Stimulated activated CD4-positive, alpha-beta T cell treated with anti-CD3 and anti-CD28 coated beads, TNF-alpha, amount 100 ng/mL, for 1 hour (primary cell): ENCODE results near the gene PNMA3.
"Not testable (repeated sequence)": the region's sequence is repeated elsewhere in the genome, so short reads cannot be mapped to it uniquely, and the experiment has no call there.

Experiments
- DNase-seq, 3 donors: peaks; one replicate each; pipeline ENCODE4 v3.0.0-alpha.2; 2020; ENCODE audit warnings: low read depth in 3 of 3, low spot score in 1 of 3

Gene PNMA3, protein sequence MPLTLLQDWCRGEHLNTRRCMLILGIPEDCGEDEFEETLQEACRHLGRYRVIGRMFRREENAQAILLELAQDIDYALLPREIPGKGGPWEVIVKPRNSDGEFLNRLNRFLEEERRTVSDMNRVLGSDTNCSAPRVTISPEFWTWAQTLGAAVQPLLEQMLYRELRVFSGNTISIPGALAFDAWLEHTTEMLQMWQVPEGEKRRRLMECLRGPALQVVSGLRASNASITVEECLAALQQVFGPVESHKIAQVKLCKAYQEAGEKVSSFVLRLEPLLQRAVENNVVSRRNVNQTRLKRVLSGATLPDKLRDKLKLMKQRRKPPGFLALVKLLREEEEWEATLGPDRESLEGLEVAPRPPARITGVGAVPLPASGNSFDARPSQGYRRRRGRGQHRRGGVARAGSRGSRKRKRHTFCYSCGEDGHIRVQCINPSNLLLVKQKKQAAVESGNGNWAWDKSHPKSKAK

GRCh38 chrX:153055871-153056749 lies at the start of gene PNMA3:
Gene PNMA3, plus strand, starts transcription at chrX:153056470. Its CDS starts 586 bp downstream, at chrX:153057056.
- DNase-seq = no peak

GRCh38 chrX:153017174-153017573 lies 39.1 kb upstream of the PNMA3 start:
- not testable (repeated sequence) for DNase-seq

GRCh38 chrX:153019166-153019565 lies 37.1 kb upstream of the PNMA3 start:
- no peak for DNase-seq

- DNase-seq = not testable (repeated sequence)
Observed at GRCh38 chrX:153026501-153026900, 29.8 kb upstream of the PNMA3 start.

- DNase-seq = not testable (repeated sequence)
Observed at GRCh38 chrX:153028487-153028886, 27.8 kb upstream of the PNMA3 start.

GRCh38 chrX:153029162-153029561 lies 27.1 kb upstream of the PNMA3 start:
- no peak for DNase-seq

- DNase-seq = no peak
Observed at GRCh38 chrX:153029875-153030274, 26.4 kb upstream of the PNMA3 start.

- no peak for DNase-seq
Observed at GRCh38 chrX:153030801-153031200, 25.5 kb upstream of the PNMA3 start.

DNA sequence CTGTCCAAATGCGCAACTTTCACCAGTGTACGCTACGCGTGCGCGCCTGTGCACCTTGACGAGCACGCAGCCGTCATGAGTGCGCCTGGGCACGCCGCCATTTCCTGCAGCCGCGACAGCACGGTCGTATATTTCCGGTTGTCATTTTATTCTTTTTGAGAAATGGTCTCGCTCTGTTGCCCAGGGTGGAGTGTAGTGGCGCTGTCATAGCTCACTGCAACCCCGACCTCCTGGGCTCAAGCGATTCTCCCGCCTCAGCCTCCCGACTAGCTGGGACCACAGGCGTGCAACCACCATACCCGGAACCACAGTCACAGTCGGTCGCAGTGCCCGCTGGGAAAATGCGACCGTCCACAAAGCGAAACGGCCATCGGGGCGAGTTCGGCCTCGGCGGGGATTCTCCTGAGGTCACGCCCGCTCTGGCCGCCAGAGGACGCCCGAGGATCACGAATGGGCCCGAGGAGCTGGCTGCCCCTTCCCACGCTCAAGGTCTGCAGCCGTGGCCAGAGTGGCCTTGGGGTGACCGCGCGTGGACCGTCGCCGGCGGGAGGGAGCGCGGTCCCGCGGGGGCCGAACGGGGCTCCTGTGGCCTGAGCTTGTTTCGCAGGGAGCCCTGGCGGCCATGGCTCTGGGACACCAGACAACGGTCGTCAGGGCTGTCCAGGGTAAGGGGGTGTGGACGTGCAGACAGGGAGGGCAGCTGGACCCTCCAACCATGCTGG lies 23.7 kb upstream of the PNMA3 start:
- DNase-seq = peak; percentile 22 to 54 (median 38)

- no peak for DNase-seq
Observed at GRCh38 chrX:153049093-153049492, 7.2 kb upstream of the PNMA3 start.

- DNase-seq = no peak
Observed at GRCh38 chrX:153052534-153052933, 3.7 kb upstream of the PNMA3 start.

DNA sequence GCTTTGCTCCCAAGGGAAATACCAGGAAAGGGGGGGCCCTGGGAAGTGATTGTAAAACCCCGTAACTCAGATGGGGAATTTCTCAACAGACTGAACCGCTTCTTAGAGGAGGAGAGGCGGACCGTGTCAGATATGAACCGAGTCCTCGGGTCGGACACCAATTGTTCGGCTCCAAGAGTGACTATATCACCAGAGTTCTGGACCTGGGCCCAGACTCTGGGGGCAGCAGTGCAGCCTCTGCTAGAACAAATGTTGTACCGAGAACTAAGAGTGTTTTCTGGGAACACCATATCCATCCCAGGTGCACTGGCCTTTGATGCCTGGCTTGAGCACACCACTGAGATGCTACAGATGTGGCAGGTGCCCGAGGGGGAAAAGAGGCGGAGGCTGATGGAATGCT lies 1.0 kb downstream of the PNMA3 start:
- no peak for DNase-seq

GRCh38 chrX:153059191-153060094 lies 3.2 kb downstream of the PNMA3 start:
- DNase-seq = no peak

- DNase-seq = no peak
Observed at GRCh38 chrX:153060095-153060445, 3.8 kb downstream of the PNMA3 start.

DNA sequence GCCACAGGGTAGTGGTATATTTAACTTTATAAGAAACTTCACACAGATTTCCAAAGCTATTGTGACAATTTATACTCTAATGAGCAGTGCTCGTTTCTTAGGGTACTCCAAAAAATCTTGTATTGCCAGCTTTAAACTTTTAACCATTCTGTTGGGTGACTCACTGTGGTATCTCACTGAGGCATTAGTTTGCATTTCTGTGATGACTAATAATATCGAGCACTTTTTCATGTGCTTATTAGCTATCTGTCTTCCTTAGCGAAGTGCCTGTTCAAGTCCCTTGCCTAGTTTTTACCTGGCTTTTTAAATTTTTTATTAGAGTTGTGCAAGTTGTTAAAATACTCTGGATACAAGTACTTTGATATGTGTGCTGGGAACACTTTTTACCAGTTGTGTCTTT lies 5.5 kb downstream of the PNMA3 start:
- no peak for DNase-seq

DNA sequence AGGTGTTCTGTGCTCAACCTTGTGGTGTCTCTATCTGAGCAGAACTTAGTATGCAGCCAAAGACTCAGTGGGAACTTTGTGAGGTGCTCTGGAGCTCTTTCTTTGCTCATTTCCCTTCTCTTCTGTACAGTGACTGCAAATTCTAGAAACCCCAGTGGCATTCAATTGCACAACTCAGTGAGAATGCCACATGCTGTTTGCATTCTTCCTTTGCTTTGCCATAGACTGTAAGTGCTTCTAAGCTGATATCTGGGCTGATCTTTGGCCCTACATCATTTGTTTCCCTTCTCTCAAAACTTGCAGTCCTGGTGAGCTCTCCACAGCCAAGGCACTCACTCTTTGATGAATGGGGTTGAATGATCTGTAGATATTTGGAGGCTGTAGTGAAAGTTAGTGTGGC lies 7.0 kb downstream of the PNMA3 start:
- no peak for DNase-seq

- DNase-seq = no peak
Observed at GRCh38 chrX:153064061-153064460, 7.8 kb downstream of the PNMA3 start.

- no peak for DNase-seq
Observed at GRCh38 chrX:153065389-153065788, 9.1 kb downstream of the PNMA3 start.

GRCh38 chrX:153066402-153066801 lies 10.1 kb downstream of the PNMA3 start:
- not testable (repeated sequence) for DNase-seq

DNA sequence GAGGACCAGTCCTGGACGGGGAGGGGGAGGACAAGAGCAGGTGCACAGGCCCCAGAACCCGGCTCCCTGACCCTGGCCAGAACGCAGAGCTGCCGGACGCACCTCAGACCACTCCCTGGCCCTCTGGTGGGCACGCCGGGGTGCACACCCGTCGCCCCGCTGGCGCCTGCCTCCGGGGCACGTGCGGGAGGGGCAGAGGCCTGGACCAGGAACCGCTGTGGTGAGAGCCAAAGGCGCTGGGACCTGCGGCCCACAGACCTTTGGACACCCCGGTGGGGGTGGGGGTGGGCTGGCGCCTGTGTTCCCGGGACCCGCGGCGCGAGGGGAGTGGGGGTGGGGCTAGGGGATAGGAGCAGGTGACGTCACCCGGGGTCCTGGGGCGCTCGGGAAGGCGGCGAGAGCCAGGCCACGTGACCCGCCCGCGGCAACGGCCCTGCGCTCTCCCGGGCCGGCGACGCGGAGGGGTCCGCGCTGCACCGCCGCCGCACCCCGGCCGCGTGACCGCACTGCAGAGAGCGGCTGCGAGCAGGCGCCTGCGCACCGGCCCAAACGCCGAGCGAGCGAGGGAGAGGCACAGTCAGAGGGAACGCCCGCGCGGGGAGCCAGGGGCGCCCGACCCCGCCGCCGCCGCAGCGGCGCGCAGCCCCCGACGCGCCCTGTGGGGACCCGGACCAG lies 15.8 kb downstream of the PNMA3 start, which contains the start of gene PNMA6A:
TSS of gene PNMA6A (plus strand) at position 546 of the 675 bp plus-strand sequence. CDS start 609 bp downstream, outside the sequence.
- not testable (repeated sequence) for DNase-seq
